Smooth muscle cell (in vitro differentiated cells): ENCODE results near the gene DNAJB9. TPM values are rescaled to one million over a fixed set of nuclear protein-coding genes. Genes with fewer than 3 reads are reported as not detected.

ENCODE experiments used
- DNase-seq: peaks from one replicate; lab custom pipeline; 2025; ENCODE audit not compliant: unreplicated experiment; lab: John Stamatoyannopoulos, UW
- H2AFZ ChIP-seq: fragments of 200-600 bp; sonication (generic); 2 replicates; pipeline ENCODE4 v1.6.0; 2016; ENCODE audit warnings: antibody characterized with exemption, low read depth, mild to moderate bottlenecking
- H3F3A ChIP-seq: fragments of 200-600 bp; sonication (generic); 2 replicates; pipeline ENCODE4 v1.6.0; 2017; ENCODE audit warnings: antibody characterized with exemption, low read depth
- H3K27ac ChIP-seq: fragments of 200-600 bp; sonication (generic); 2 replicates; pipeline ENCODE4 v1.5.1; 2016; ENCODE audit warnings: low read depth, mild to moderate bottlenecking
- H3K27me3 ChIP-seq: fragments of 200-600 bp; sonication (generic); 2 replicates; pipeline ENCODE4 v1.6.1; 2016; ENCODE audit warnings: low read depth, mild to moderate bottlenecking
- H3K36me3 ChIP-seq: fragments of 200-600 bp; sonication (generic); 2 replicates; pipeline ENCODE4 v1.5.1; 2016; ENCODE audit warnings: low read depth
- H3K4me1 ChIP-seq: fragments of 200-600 bp; sonication (generic); 2 replicates; pipeline ENCODE4 v1.5.1; 2016; ENCODE audit warnings: low read depth
- H3K4me2 ChIP-seq: fragments of 200-600 bp; sonication (generic); 2 replicates; pipeline ENCODE4 v1.6.0; 2016; ENCODE audit warnings: mild to moderate bottlenecking
- H3K4me3 ChIP-seq: fragments of 200-600 bp; sonication (generic); 2 replicates; pipeline ENCODE4 v1.5.1; 2016; ENCODE audit warnings: mild to moderate bottlenecking
- H3K79me2 ChIP-seq: fragments of 200-600 bp; sonication (generic); 2 replicates; pipeline ENCODE4 v1.6.0; 2016; ENCODE audit warnings: low read depth, mild to moderate bottlenecking
- H3K9ac ChIP-seq: fragments of 200-600 bp; sonication (generic); 2 replicates; pipeline ENCODE4 v1.6.0; 2016; ENCODE audit warnings: low read depth
- H3K9me3 ChIP-seq: fragments of 200-600 bp; sonication (generic); replicated peaks from 2 replicates; pipeline ENCODE4 v1.5.1; 2016; ENCODE audit warnings: low read depth
- H4K20me1 ChIP-seq: fragments of 200-600 bp; sonication (generic); 2 replicates; pipeline ENCODE4 v1.6.0; 2016; ENCODE audit warnings: low read depth
- CTCF ChIP-seq: fragments of 200-600 bp; sonication (generic); IDR thresholded peaks from 2 replicates; pipeline ENCODE4 v1.5.1; 2017; ENCODE audit warnings: borderline replicate concordance, mild to moderate bottlenecking, antibody characterized with exemption; ENCODE audit not compliant: insufficient read depth, poor library complexity, severe bottlenecking
- WGBS: methylation state at CpG from one replicate; pipeline ENCODE4 v1.1.7; 2016; ENCODE audit warnings: low lambda C conversion rate; 5-methylcytosine and 5-hydroxymethylcytosine counted together
- polyA plus RNA-seq: library from polyadenylated mRNA; unstranded; fragments of >200 nt; fragmentation: Nextera tagmentation; extraction: Ambion mirVana; gene quantifications from 2 replicates; pipeline ENCODE4 v1.2.1, GENCODE V29; 2016
- total RNA-seq: library from RNA; depleted of rRNA; stranded (reverse); fragments of >200 nt; gene quantifications from 2 replicates; pipeline ENCODE4 v1.2.3, GENCODE V29; 2014

Gene DNAJB9
- total and polyA plus RNA-seq, 2 experiments from 2014 or later: 46.1 to 84.1 TPM

- Histone ChIP-seq H3K36me3 (no peaks in the 10 kb centered on the region), H3K27ac (no peak overlapping the region), H2AFZ (no peak overlapping the region), H3K9me3 (no peaks in the 10 kb centered on the region), H3K4me1 (no peaks in the 10 kb centered on the region), H3K79me2 (no peaks in the 10 kb centered on the region), H4K20me1 (no peaks in the 10 kb centered on the region), H3F3A (no peaks in the 10 kb centered on the region), H3K9ac (no peak overlapping the region), H3K27me3 (no peaks in the 10 kb centered on the region), H3K4me2 (no peak overlapping the region), H3K4me3 (no peak overlapping the region)
- no peak for TF ChIP-seq CTCF
- no peak for DNase-seq
Measured at GRCh38 chr7:108589199-108589598, 19.5 kb downstream of the DNAJB9 start.

GRCh38 chr7:108589874-108590273 lies 20.2 kb downstream of the DNAJB9 start:
- no peaks in the 10 kb centered on the region for H4K20me1 ChIP-seq
- no peak overlapping the region for H3K4me2 ChIP-seq
- no peaks in the 10 kb centered on the region for H3K36me3 ChIP-seq
- no peaks in the 10 kb centered on the region for H3K9me3 ChIP-seq
- H2AFZ ChIP-seq: no peak overlapping the region
- H3K9ac ChIP-seq: no peak overlapping the region
- TF ChIP-seq CTCF: no peak
- H3K27me3 ChIP-seq: no peaks in the 10 kb centered on the region
- no peak for DNase-seq
- no peaks in the 10 kb centered on the region for H3K79me2 ChIP-seq
- H3K4me3 ChIP-seq: no peak overlapping the region
- no peaks in the 10 kb centered on the region for H3F3A ChIP-seq
- H3K4me1 ChIP-seq: no peaks in the 10 kb centered on the region
- H3K27ac ChIP-seq: no peak overlapping the region
- WGBS: 33% methylated on average over 1 of the region's 1 CpG

GRCh38 chr7:108590606-108591005 lies 20.9 kb downstream of the DNAJB9 start:
- Histone ChIP-seq H3K27ac (no peak overlapping the region), H3K79me2 (no peaks in the 10 kb centered on the region), H3K36me3 (no peaks in the 10 kb centered on the region), H4K20me1 (no peaks in the 10 kb centered on the region), H3K4me2 (no peak overlapping the region), H3K9me3 (no peaks in the 10 kb centered on the region), H3F3A (no peaks in the 10 kb centered on the region), H3K4me1 (no peaks in the 10 kb centered on the region), H3K27me3 (no peaks in the 10 kb centered on the region), H3K4me3 (no peak overlapping the region), H3K9ac (no peak overlapping the region), H2AFZ (no peak overlapping the region)
- no peak for TF ChIP-seq CTCF
- DNase-seq: no peak
- 94% methylated on average over 2 of the region's 2 CpGs for WGBS

GRCh38 chr7:108592646-108593201 lies 23.1 kb downstream of the DNAJB9 start:
- TF ChIP-seq CTCF: no peak
- H3K9me3 ChIP-seq: no peaks in the 10 kb centered on the region
- no peak for DNase-seq
- no peaks in the 10 kb centered on the region for H3F3A ChIP-seq
- no peak overlapping the region for H3K4me3 ChIP-seq
- H4K20me1 ChIP-seq: no peaks in the 10 kb centered on the region
- H3K9ac ChIP-seq: no peak overlapping the region
- no peak overlapping the region for H3K27ac ChIP-seq
- H3K36me3 ChIP-seq: no peaks in the 10 kb centered on the region
- H3K27me3 ChIP-seq: no peaks in the 10 kb centered on the region
- 76% methylated on average over 3 of the region's 3 CpGs for WGBS
- no peak overlapping the region for H3K4me2 ChIP-seq
- H3K4me1 ChIP-seq: no peaks in the 10 kb centered on the region
- H3K79me2 ChIP-seq: no peaks in the 10 kb centered on the region
- H2AFZ ChIP-seq: no peak overlapping the region
